GM21390 (cell line): ENCODE measurements around the gene RTN1.
A peak's percentile ranks its signal among the peaks of the same experiment; 100 is the strongest.

Source experiments
- ATAC-seq: cut with Tn5 transposase; IDR thresholded peaks from one replicate; pipeline ENCODE4 v1.9.1; 2021; ENCODE audit not compliant: unreplicated experiment

The RTN1 gene, protein sequence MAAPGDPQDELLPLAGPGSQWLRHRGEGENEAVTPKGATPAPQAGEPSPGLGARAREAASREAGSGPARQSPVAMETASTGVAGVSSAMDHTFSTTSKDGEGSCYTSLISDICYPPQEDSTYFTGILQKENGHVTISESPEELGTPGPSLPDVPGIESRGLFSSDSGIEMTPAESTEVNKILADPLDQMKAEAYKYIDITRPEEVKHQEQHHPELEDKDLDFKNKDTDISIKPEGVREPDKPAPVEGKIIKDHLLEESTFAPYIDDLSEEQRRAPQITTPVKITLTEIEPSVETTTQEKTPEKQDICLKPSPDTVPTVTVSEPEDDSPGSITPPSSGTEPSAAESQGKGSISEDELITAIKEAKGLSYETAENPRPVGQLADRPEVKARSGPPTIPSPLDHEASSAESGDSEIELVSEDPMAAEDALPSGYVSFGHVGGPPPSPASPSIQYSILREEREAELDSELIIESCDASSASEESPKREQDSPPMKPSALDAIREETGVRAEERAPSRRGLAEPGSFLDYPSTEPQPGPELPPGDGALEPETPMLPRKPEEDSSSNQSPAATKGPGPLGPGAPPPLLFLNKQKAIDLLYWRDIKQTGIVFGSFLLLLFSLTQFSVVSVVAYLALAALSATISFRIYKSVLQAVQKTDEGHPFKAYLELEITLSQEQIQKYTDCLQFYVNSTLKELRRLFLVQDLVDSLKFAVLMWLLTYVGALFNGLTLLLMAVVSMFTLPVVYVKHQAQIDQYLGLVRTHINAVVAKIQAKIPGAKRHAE

DNA sequence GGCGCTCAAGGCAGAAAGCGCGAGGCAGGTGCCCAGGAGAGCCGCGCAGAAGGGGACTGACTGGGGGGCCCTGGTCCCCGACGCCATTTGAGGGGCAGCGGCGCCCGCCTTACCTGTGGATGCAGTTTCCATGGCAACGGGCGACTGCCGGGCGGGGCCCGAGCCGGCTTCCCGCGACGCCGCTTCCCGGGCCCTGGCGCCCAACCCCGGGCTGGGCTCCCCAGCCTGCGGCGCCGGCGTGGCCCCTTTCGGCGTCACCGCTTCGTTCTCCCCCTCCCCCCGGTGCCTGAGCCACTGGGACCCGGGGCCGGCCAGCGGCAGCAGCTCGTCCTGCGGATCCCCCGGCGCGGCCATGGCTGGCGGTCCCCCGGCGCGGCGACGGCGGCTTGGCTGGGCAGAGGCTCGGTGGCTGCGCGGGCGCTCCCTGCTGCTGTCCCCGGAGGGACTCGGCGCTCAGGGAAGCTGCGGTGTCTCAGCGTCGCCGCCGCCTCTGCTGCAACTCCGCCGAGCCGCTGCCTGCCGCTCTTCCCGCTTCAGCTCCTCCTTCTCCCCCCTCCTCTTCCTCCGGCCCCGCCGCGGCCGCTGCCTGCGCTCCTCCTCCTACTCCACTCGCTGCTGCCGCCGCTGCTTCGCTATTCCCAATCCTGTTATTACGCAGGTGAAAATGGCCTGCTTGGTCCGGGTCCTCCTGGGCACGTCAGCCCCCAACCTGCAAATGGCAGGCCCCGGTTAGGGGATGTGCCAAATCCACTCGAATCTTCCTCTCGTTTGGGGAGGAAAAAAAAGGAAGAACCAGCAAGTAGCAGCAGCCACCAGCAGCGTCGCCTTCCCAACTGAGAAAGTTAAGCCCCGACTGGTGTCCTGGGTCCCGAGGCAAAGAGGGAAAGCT is at the start of gene RTN1:
Gene RTN1 (minus strand): TSS at position 500 of the 889 bp plus-strand sequence. CDS start 146 bp downstream, at position 354.
- ATAC-seq: peak; percentile 82

DNA sequence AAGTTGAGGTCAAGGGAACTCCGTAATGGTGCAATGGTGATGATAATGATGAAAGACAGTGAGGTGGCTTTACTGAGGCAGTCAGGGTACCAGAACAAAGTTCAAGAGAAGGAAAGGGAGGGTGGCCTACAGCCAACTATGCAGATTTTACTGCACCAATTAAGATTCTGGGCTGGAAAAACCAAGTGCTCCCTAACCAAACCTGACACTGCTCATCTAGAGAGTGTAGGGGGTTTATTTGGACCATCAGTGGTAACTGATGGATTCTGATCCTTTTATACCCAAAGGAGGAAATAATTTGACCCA is 49.8 kb upstream of the RTN1 start:
- no peak for ATAC-seq

DNA sequence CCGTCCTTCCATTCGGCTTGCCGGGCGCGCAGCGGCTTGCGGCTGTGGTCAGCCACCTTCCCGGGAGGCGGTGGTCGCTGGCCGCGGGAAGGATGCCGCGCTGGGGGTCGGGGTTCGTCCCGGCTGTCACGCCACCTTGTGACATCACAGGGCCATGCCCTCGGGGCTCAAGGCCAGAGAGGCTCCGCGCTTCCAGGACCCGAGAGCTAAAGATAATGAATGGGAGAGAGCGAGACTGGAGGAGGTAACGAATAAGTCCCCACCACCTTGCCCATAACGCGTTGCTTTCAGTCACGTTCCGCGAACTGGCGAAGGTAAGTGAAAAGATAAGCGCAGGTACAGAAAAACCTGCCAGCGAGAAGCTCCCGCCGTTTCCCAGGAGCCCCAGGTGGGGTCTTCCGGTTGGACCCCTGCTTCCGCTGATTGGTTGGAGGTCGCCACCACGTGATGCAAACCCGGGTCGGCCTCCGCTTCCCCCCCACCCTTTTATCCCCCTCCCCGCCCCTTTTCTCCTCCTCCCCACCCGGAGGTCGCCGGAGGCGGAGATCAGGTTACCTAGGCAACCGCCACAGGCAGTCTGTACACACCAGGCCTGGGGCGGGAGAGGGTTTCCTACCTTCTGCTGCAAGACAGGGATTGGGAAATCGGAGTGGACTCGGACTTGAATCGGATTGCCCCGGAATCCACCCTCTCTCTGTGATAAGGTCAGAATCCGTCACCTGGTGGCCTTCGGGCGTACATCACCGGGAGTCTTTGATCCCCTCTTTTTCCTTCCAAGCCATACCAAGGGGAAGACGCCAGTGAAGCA is 49.2 kb upstream of the RTN1 start, which contains the start of gene LRRC9:
Gene LRRC9 (plus strand): TSS at position 575 of the 808 bp plus-strand sequence.
- ATAC-seq: peak; percentile 29

DNA sequence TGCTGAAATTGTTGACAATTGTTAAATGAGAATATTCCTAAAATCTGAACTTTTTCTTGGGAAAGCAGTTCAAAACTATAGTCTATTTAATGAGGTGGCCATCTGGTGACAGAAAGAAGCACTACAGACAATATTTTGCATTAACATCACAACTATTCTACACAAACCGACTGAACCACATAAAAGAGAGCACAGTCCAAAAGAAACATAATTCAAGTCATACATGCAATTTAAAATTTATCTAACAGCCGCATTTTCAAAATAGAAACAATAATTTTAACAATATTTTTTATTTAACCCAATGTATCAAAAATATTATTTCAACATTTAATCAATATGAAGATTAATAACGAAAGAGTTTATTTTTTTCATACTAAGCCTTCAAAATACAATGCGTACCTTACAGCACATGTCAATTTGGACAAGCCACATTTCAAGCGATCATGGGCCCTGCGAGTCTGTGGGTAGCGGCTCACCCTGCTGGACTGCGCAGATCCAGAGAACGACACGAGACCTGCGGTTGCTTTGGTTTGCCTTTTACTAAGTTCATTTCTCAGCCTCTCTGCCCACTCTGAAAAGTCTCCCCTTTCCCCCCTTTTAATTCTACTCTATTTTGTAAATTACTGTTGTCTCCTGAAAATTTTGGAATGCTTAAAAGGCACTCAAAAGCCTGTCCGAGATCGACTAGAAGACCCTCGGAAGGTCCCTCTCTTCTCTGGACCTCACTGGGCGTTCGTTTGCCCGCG is 48.4 kb upstream of the RTN1 start:
- peak; percentile 55 for ATAC-seq

DNA sequence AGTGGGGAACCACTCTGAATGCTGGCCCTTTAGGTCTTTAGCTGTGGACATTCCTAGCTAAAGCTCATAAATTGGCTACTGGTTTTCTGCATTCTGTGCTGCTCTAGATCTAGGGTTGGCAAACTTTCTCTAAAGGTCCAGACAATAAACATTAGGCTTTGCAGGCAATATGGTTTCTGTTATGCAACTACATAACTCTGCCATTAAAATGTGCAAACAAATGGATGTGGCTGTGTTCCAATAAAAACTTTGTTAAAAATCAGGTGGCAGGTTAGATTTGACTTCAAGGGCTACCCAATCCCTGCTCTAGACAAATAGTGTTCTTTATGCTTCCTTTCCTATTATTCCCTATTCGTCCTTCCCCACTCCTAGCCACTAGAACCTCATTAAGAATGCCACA is 42.6 kb upstream of the RTN1 start:
- ATAC-seq: no peak

DNA sequence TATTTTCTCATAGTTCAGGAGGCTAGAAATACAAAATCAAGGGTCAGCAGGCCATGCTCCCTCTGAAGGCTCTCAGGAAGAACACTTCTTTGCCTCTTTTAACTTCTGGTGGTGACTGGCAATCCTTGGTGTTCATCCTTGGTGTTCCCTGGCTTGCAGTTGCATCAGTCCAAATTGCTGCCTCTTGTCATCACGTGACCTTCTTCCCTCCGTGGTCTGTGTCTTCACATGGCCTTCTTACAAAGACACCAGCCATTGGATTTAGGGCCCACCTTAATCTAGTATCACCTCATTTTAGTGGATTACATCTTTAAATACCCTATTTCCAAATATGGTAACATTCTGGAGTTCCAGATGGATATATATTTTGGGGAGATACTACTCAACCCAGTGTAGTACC is 41.9 kb upstream of the RTN1 start:
- ATAC-seq: no peak

DNA sequence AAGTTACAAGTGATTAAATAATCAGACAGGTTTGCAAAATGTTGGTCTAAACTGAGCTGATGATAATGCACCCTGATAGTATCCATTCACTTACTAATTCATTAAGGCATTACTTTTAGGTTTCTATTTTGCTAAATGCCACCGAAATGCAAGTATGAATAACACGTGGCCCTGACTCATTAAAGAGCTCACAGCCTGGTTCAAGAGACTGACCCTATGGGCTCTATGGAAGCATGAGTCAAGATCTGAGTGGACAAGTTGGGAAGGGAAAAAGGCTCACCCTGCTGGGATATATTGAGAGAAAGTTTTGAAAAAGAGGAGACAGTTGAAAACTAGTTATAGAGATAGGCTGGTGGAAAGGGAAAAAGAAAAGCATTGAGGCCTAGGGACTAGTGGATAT is 34.6 kb upstream of the RTN1 start:
- no peak for ATAC-seq

DNA sequence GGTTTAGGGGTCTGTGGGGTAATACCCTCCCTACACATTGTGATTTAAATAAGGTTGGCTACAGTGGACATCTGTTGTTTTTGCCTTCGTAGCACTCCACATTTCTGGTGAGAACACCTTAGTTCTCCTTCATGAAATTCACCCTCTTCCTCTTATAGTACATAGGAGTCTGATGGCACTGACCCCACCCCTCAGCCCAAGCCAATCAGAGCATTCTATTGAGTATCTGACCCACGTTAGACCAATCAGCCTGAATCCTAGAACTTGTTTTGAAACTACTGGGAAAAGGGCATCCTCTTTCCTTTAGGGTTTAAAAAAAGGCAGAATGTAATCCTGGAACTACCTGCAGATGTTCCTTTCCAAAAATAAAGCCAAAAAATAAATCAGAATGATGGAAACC is 33.6 kb upstream of the RTN1 start:
- no peak for ATAC-seq

DNA sequence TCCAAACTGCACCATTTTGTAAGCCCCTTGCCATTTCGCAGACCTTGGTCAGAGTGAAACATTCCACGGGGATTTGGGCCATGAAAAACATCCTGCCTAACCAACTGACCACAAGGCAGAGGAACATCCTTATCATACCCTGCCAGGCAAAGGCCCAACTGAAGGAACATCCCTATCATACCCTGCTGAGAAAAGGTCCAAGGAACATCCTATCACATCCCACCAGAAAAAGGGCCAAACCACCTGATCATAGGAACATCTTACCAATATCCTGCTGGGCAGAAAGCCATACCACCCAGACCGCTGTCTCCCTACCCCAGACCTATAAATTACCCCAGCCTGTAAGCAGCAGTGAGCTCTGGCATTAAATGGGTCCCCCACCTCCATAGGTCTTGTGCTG is 30.0 kb upstream of the RTN1 start:
- no peak for ATAC-seq

DNA sequence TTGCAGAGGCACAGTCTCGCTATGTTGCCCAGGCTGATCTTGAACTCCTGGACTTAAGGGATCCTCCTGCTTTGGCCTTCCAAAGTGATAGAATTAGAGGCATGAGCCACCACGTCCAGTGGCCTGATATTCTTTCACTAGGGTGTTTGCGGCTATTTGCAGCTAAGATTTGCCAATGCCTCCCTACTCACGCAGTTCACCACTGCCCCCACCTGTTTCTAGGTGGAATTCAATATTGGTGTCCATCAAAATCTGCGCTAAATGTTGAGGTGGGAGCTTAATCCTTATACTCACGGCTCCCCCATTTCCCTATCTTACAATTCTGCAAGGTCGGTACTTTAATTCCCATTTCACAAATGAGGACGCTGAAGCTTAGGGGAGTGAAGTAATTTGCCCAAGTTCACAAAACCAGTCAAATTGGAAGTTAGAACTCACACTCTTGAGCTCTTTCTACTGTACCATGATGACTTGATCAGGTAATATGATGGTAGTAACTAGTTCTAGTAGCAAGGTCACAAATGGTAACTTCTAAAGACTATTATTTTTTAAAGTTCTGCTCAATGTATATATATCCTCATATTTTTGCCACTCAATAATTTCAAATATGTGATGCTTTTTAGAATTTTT is 27.3 kb upstream of the RTN1 start:
- no peak for ATAC-seq

DNA sequence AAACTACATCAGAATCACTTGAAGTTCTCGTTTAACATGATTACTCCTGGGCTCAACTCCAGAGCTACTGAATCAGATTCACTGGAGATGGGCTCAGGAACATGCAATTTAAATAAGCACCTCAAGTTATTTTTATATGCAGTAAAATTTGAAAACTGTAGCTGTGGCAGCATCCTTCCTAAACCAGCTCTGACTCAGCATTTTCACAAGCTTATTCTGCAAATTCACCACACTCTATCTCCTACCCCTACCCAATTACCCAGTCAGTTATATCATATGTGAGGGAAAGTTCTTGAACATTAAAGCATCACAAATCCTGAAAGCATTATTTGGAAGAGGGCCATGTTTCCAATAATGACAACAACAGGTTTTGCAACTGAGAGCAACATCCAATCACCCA is 25.1 kb upstream of the RTN1 start:
- no peak for ATAC-seq

DNA sequence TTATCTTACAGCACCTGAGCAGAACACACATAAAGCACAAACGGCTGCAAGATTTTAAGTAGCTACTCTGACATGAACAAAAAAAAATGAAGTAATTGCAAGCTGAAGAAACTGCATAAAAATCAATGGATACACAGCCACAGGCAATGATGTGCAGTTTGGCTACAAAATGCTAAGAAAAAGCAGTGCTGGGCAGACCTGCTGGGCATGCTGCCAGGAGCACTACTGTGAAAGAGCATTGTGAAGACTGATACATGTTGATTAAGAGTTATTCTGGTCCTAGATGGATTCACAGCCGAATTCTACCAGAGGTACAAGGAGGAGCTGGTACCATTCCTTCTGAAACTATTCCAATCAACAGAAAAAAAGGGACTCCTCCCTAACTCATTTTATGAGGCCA is 20.1 kb upstream of the RTN1 start:
- no peak for ATAC-seq

DNA sequence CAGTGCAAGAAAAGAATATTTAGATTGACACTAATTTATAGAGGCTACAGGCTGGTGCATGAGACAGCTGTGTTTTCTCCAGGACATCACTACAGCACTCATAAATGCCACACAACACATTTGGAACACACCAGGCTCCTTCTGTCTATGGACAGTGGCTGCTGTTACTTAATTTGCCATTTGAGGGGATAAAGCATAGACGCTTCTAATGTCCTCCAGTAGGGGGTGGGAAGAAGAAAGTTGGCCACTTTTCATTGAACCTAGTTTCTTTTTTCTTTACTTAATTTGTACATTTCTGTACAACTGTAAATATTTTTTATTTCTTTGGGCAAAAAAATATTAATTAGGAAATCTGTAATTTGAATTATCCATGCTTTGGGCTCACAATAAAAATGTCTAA is 12.4 kb upstream of the RTN1 start:
- no peak for ATAC-seq

DNA sequence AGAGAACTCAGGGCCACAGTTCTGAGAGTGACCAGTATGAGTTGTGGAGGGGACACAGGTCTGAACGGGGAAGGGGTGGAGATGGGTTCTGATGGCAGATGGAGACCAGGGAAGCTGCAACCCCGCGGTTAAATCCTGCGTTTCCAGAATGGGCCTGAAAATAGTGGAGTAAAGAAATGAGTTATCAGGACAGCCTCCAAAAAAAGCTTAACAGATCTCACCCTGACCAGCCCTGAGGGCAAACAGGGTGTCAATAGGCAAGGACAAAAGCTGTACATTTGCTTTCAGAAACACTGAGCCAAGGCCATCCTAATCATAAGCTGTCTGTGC is 555 bp upstream of the RTN1 start:
- ATAC-seq: no peak

DNA sequence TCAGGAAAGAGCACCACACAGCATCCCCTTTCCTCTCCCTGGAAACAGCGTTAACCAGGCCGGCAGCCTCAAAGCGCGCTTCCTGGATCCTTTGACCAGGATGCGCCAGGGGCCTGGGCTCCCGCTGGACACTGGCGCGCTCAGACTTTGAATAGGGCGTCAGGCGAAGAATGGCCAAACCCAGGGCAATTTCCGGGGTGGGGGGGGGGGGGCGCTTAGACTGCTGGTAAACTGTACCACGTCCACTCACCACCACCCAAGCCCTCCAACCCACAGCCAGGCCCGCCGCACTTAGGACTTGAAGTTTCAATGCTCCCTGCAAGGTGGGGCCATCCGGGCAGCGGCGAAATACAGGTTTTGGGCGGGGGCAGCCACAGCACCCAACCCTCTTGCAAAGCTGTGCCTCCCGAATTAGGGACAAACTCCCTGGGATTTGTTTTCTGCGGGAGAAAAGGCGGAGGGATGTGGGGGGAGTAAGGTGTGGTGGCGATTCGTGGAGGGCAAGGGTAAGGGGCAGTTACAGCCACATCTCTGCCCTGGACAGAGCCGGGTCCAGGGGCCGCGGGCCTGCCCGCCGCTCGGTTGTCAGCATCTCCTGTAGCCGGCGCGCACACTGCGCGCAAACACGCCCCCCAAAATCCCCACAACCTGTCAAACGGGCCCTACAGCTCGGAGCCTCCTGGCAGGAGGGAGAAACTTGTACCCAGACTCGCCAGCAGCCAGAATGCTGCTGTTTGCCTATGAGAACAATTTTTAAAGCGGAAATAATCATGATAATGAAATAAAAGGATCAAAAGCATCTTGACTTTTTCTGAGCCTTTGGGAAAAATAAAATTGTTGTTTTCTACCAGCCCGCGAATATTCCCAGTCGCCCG is 958 bp downstream of the RTN1 start:
- no peak for ATAC-seq

DNA sequence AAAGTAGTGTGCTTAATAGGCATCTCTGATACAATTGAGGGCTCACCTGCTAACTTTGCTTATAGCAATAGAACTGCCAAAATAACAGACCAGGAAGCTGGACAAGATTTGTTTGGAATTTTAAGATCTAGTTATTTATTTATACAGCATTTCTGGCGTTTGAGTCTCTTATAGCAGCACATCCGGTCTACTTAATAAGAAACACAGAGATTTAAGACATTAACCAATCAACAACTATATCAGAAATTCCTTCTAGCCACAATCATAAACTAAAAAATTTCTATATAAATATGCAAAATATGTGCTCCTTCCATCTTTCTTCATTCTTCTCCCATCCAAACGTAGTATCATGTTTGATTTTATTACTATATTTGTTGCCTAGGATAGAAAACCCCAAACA is 2.6 kb downstream of the RTN1 start:
- ATAC-seq: no peak

DNA sequence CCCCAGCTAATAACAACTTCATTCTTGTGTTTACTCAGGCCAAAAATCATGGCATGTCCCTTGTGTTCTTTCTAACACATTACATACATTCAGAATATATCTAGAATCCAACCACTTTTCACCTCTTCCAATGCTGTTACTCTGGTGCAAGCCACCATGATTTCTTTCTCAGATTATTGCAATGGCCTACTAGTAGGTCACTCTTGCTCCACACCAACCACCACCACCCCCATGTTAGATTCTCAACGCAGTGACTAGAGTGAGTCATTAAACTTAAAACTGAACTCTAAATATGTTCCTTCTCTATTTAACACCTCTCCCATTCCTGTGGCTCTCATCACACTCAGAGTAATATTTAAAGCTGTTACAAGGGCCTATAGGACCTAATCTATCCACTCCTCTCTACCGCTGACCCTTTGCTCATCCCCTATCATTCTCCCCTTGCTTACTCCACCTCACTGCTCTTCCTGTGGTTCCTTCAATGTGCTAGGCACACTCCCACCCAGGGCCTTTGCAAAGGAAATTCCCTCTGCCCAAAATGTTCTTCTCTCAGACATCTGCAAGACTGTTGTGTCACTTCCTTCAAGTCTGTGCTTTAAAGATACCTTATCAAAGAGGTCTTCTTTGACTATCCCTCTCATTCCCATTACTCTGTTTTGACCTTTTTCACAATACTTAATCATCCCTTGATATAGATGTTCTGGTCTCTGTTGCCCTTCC is 6.6 kb downstream of the RTN1 start:
- ATAC-seq: no peak

DNA sequence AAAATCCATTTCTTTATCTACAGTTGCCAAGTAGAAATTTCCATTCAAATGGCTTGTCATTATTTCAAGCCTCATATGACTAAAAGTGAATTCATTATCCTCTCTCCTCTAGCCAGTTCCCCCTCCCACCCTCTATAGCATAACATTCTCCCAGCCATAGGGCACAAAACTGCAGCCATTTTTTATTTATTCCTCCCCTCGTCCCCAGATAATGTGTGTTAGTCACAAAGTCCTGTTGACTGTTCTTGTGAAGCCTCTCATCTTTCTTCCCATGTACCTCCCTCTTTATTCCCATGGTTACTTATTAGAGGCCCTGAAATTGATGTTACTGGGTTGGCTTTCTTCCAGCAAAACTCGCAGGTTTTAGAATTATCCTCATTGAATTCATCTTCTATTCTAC is 13.2 kb downstream of the RTN1 start:
- no peak for ATAC-seq
